T-helper 17 cell (primary cell): ENCODE data around the gene WNT3A. TPM values are rescaled to one million over a fixed set of nuclear protein-coding genes. Genes with fewer than 3 reads are reported as not detected.
"Not testable (repeated sequence)": the region's sequence is repeated elsewhere in the genome, so short reads cannot be mapped to it uniquely, and the experiment has no call there.

Source experiments
- ATAC-seq: fragments of 150-1000 bp; cut with Tn5 transposase; 2 replicates; pipeline ENCODE4 v1.10.0; 2021; ENCODE audit warnings: mild to moderate bottlenecking, moderate library complexity
- DNase-seq, 3 donors: peaks; one replicate each; pipeline versions ENCODE4 v3.0.0 to v3.0.0-alpha.2; 2020 to 2021
- H3K9me3 ChIP-seq: one replicate; pipeline ENCODE4 v1.7.0; 2013; ENCODE audit warnings: low read length, mild to moderate bottlenecking; ENCODE audit not compliant: control insufficient read depth, poor library complexity, severe bottlenecking
- H3K27ac Mint-ChIP-seq: one replicate; pipeline ENCODE4 v1.8.0; 2022; ENCODE audit warnings: mild to moderate bottlenecking, moderate library complexity, mixed read lengths
- H3K27me3 Mint-ChIP-seq: one replicate; pipeline ENCODE4 v1.8.0; 2022; ENCODE audit warnings: mixed read lengths
- H3K36me3 Mint-ChIP-seq: one replicate; pipeline ENCODE4 v1.8.0; 2022; ENCODE audit warnings: low read depth, mixed read lengths
- H3K4me1 Mint-ChIP-seq: one replicate; pipeline ENCODE4 v1.8.0; 2022; ENCODE audit warnings: mild to moderate bottlenecking, mixed read lengths
- H3K4me3 Mint-ChIP-seq: one replicate; pipeline ENCODE4 v1.8.0; 2022; ENCODE audit warnings: mild to moderate bottlenecking, moderate library complexity, mixed read lengths
- total RNA-seq, 4 donors: library from RNA in 2 of 4; stranded (reverse) in 2 of 4; gene quantifications; one replicate each; pipeline ENCODE4 v1.2.3 and lab custom pipeline; 2022 to 2026

Gene WNT3A
- total RNA-seq, 2 donors from 2014 or later = not detected

GRCh38 chr1:227975583-227976283, 31.1 kb upstream of the WNT3A start:
- H3K27ac Mint-ChIP-seq, DNase-seq, H3K27me3 Mint-ChIP-seq, H3K36me3 Mint-ChIP-seq, H3K9me3 ChIP-seq, H3K4me1 Mint-ChIP-seq, H3K4me3 Mint-ChIP-seq, ATAC-seq: not testable (repeated sequence)

- Mint-ChIP-seq H3K27ac (no peak overlapping the region), H3K4me3 (no peak overlapping the region), H3K27me3 (peaks cover 11% of the 10 kb centered on the region), H3K36me3 (no peaks in the 10 kb centered on the region), H3K4me1 (no peaks in the 10 kb centered on the region)
- peaks cover 2% of the 10 kb centered on the region for H3K9me3 ChIP-seq
- ATAC-seq (no peak), DNase-seq (no peak)
These were observed 19.6 kb upstream of the WNT3A start for GRCh38 chr1:227987181-227987580.

- H3K4me3 Mint-ChIP-seq = no peak overlapping the region
- ATAC-seq = no peak
- no peaks in the 10 kb centered on the region for H3K36me3 Mint-ChIP-seq
- DNase-seq = no peak
- H3K27ac Mint-ChIP-seq = no peak overlapping the region
- H3K4me1 Mint-ChIP-seq = no peaks in the 10 kb centered on the region
- H3K9me3 ChIP-seq = peaks cover 4% of the 10 kb centered on the region
- H3K27me3 Mint-ChIP-seq = peaks cover 12% of the 10 kb centered on the region
These were observed 12.0 kb upstream of the WNT3A start for GRCh38 chr1:227994632-227995300.

- H3K9me3 ChIP-seq = peaks cover 4% of the 10 kb centered on the region
- Mint-ChIP-seq H3K27ac (no peak overlapping the region), H3K4me3 (no peak overlapping the region), H3K4me1 (no peaks in the 10 kb centered on the region), H3K36me3 (no peaks in the 10 kb centered on the region), H3K27me3 (peaks cover 21% of the 10 kb centered on the region)
- no peak for DNase-seq
- ATAC-seq = no peak
These were observed 10.4 kb upstream of the WNT3A start for GRCh38 chr1:227996187-227996950.

- H3K4me1 Mint-ChIP-seq = no peaks in the 10 kb centered on the region
- no peaks in the 10 kb centered on the region for H3K36me3 Mint-ChIP-seq
- no peak overlapping the region for H3K4me3 Mint-ChIP-seq
- H3K27me3 Mint-ChIP-seq = peaks cover 32% of the 10 kb centered on the region
- H3K9me3 ChIP-seq = peaks cover 4% of the 10 kb centered on the region
- DNase-seq (no peak), ATAC-seq (no peak)
- H3K27ac Mint-ChIP-seq = no peak overlapping the region
These were observed 8.3 kb upstream of the WNT3A start for GRCh38 chr1:227998374-227999055.

GRCh38 chr1:227999056-227999930, 7.5 kb upstream of the WNT3A start:
- peaks cover 39% of the 10 kb centered on the region for H3K27me3 Mint-ChIP-seq
- ATAC-seq (peak; percentile 97), DNase-seq (peak; percentile 27 to 61 (median 44))
- H3K27ac Mint-ChIP-seq = no peak overlapping the region
- H3K4me3 Mint-ChIP-seq = no peak overlapping the region
- no peaks in the 10 kb centered on the region for H3K4me1 Mint-ChIP-seq
- peaks cover 4% of the 10 kb centered on the region for H3K9me3 ChIP-seq
- H3K36me3 Mint-ChIP-seq = no peaks in the 10 kb centered on the region

- peaks cover 51% of the 10 kb centered on the region for H3K27me3 Mint-ChIP-seq
These were observed 6.4 kb upstream of the WNT3A start for GRCh38 chr1:228000416-228000815.

GRCh38 chr1:228000836-228001563, 5.8 kb upstream of the WNT3A start:
- peaks cover 4% of the 10 kb centered on the region for H3K9me3 ChIP-seq
- H3K27me3 Mint-ChIP-seq = peaks cover 56% of the 10 kb centered on the region
- ATAC-seq (no peak), DNase-seq (no peak)
- no peak overlapping the region for H3K4me3 Mint-ChIP-seq
- peaks cover 2% of the 10 kb centered on the region for H3K4me1 Mint-ChIP-seq
- no peak overlapping the region for H3K27ac Mint-ChIP-seq
- H3K36me3 Mint-ChIP-seq = no peaks in the 10 kb centered on the region

More at GRCh38 chr1:228000416-228000815, 6.4 kb upstream of the WNT3A start:
- Mint-ChIP-seq H3K4me1 (peaks cover 2% of the 10 kb centered on the region), H3K4me3 (no peak overlapping the region), H3K27ac (no peak overlapping the region), H3K36me3 (no peaks in the 10 kb centered on the region)
- peaks cover 4% of the 10 kb centered on the region for H3K9me3 ChIP-seq
- DNase-seq (no peak), ATAC-seq (no peak)

GRCh38 chr1:228001738-228002535, 4.9 kb upstream of the WNT3A start:
- H3K4me1 Mint-ChIP-seq = peaks cover 2% of the 10 kb centered on the region
- H3K27me3 Mint-ChIP-seq = peaks cover 58% of the 10 kb centered on the region
- DNase-seq (no peak), ATAC-seq (no peak)
- no peaks in the 10 kb centered on the region for H3K36me3 Mint-ChIP-seq
- H3K9me3 ChIP-seq = peaks cover 2% of the 10 kb centered on the region
- no peak overlapping the region for H3K27ac Mint-ChIP-seq
- H3K4me3 Mint-ChIP-seq = no peak overlapping the region

GRCh38 chr1:228002792-228003191, 4.0 kb upstream of the WNT3A start:
- no peak for ATAC-seq
- peaks cover 4% of the 10 kb centered on the region for H3K4me1 Mint-ChIP-seq
- H3K9me3 ChIP-seq = no peaks in the 10 kb centered on the region
- no peak overlapping the region for H3K27ac Mint-ChIP-seq
- peaks cover 2% of the 10 kb centered on the region for H3K36me3 Mint-ChIP-seq
- no peak for DNase-seq
- H3K27me3 Mint-ChIP-seq = peaks cover 64% of the 10 kb centered on the region
- no peak overlapping the region for H3K4me3 Mint-ChIP-seq

GRCh38 chr1:228003461-228004330, 3.1 kb upstream of the WNT3A start:
- H3K27me3 Mint-ChIP-seq = peaks cover 69% of the 10 kb centered on the region
- H3K4me3 Mint-ChIP-seq = no peak overlapping the region
- DNase-seq (no peak), ATAC-seq (no peak)
- H3K27ac Mint-ChIP-seq = no peak overlapping the region
- peaks cover 2% of the 10 kb centered on the region for H3K36me3 Mint-ChIP-seq
- H3K4me1 Mint-ChIP-seq = peaks cover 5% of the 10 kb centered on the region
- H3K9me3 ChIP-seq = no peaks in the 10 kb centered on the region
